NCI-H2081 treated with DMSO at 0.1 percent for 48 hours (cell line): Measurements from ENCODE around the gene CTNNA3.

Source experiments
- DNase-seq: peaks from one replicate; lab custom pipeline; 2025; lab: John Stamatoyannopoulos, UW

CTNNA3 gene

DNA sequence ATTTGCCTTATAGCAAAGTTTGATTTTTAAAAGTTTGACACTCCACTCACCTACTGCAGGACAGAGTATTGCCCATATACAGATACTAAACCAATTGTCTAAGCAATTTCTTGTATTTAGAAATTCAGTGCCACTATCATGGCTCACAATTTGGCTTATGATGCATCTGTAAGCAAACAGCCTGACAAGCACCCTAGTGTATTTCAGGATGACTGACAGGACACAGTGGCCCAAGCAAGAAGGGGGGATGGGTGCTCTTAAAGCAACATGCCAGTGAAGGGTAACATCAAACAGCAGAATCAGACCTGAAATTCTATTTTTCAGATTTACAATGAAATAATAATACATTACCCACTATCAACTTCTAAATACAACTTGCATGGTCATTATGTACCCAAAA lies 30.5 kb downstream of the CTNNA3 start:
- DNase-seq: no peak

DNA sequence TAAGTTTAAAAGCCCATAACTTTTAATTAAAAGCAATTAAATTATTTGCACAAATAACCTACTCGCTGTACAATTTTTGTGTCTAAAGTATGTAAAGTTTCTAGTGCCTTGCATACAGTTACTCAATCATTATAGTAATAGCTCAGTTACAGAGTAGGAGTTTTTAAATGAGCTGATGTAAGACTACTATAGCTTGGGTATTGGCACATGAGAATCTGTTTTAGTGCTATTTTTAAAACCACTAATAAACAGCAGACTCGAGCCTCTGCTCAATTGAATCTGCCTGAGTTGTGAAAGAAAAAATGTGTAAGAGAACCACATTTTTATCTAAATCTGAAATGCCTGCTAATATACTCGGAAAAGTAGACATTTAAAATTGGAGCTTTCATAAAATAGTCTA lies 31.1 kb downstream of the CTNNA3 start:
- no peak for DNase-seq

DNA sequence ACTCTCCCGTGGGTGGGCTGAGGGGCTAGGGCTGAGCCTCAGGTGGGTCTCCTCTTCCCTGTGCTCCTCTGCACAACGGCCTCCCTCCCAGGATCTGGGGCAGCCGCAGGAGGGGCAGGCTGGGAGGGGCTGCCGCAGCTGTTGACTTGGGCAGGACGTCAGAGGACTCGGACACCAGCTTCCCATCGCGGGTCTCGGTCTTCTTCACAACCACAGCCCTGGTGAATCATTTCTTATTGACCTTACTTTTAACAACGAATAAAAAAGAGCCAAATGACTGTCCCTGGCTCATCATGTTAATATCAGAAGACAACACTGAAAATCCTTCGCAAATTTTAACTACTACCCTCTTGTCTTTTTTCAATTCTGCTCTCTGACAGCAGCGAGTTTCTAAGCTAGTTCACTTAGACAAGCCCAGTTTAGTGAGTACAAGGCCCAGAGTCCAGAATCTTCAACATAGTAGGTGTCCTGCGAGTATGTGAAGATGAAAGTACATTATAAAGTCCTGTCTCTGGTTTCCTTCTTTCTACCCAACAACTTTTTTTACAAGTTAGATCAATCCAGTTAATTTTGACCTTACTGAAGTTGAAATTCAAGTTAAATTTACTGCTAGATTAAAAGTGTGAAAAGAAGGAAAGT lies 32.4 kb downstream of the CTNNA3 start:
- no peak for DNase-seq

DNA sequence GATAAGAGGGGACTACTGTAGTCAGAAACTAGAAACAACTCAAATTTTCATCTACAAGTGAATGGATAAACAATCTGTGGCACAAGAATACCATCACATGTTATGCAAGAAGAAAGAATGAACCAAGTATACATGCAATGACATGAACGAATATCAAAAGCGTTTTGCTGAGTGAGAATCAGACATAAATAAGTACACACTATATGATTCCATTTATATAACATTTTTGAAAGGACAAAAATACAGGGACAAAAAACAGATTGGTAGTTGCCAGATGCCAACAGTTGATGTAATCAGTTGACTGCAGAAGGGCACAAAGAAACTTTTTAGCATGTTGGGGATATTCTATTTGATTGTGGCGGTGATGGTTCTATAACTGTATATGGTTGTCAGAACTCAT lies 33.6 kb downstream of the CTNNA3 start:
- no peak for DNase-seq

DNA sequence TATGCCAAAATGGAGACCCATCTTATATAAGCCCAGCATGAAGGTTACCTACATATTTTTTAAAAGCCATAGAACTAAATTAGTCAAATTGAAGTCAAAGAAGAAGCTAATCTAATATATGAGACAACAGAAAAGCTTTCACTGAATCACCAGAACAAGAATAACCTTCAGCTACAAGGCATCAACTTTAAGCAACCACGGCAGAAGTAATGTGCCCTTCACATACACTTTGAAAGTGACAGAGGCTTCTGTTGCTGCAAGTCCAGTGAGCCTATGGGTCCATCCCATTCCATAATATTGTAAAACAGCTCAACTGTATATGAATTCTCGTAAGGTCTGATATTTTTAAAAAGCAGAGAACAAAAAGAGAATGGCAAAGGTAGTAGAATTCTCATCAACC lies 36.5 kb downstream of the CTNNA3 start:
- no peak for DNase-seq

DNA sequence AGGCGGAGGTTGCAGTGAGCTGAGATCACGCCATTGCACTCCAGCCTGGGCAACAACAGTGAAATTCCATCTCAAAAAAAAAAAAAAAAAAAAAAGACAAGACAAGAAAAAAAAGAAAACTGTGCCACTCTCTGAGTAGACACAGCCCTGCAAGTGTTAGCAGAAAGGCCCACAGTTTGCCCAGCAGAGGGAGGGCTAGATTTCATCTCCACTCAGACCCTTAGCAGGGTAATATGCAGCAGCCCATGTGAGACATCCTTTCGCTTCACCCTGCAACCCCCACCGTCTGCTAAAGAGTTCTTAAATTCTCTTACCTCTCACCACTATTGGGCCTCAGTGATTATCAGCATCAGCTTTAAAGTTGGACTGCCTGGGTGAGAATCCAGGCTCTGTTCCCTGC lies 38.2 kb downstream of the CTNNA3 start:
- no peak for DNase-seq

DNA sequence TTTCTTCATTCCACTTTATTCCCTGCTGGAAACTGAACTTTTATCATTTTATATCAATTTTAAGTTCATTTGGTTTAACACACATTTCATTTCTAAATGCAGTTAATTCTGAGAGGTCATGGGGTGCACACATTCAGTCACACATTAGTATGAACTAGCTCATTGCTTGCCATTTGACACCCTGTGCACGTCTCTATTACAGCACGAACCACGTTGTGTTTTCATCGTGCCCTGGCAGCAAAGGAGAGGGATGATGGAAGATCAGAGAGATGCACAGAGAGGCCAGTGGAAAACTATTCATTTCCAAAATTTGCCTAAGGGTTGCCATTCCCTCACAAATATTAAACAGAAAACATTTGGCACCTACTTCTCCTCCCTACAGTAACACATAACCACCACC lies 45.4 kb downstream of the CTNNA3 start:
- no peak for DNase-seq

DNA sequence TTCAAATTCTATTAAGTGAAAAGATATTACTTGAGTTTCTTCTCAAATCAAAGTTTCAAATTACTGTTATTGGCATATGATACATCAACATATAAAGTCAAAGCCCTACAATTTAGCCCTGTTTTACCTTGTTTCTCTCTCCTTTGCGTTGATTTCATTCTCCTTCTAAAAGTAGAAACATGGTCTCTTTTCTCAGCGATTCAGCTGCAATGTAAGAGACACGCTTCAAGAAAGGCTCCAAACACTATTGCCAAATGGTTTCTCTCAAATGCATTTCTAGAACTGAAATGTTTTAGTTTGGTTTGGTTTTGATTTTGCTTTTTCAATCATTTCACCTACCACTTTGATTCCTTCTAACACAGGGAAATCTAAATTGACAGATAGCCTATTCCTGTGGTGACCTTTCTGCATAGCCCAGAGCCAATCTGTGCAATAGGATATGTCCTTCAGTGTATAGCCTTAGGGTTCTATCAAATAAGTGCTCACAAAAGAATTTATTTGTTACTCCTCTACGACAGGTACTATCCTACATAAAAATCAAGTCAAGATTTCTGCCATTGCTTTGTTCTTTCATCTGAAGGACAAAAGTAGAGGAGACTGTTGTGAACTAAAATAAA lies 47.3 kb downstream of the CTNNA3 start:
- no peak for DNase-seq

DNA sequence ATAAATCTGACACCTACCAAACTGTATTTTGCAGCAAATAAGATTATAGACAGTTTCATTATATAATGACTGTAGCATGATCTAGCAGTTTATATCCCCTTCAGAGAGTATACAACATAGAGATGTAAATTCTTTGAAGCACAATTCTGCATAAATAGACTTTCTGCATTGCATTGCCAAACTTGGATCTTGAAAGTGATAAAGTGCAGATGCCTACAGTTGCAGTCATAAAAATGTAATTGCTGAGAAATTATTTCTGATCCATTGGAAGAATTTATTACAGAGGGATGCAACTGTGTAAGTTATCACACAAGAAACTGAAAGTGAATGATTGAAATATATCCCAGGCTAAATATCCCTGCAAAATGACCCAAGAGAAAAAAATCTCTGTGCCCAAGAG lies 65.1 kb downstream of the CTNNA3 start:
- no peak for DNase-seq

DNA sequence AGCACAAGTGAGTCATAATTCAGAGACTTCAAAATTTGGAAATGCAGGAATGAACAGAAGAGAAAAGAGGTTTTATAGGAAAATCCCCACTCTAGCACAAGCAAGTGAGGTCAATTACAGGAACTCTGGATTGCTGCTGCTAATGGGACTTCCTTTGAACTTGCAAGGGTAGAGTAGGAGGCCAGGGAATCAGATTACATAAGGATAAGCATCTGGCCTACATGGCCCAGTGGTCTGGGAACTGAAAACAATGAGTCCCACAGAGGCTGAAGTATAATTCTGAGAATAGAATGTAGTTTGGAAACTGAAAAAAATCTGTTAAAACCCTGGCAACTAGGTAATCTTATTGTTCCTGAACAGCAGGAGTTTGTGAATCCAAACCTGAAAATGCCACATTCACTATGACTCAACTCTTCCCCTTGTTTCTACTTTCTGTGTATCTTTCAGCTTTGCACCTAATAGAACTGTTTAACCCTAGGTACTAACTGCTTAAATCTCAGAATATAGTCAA lies 66.5 kb downstream of the CTNNA3 start:
- no peak for DNase-seq

DNA sequence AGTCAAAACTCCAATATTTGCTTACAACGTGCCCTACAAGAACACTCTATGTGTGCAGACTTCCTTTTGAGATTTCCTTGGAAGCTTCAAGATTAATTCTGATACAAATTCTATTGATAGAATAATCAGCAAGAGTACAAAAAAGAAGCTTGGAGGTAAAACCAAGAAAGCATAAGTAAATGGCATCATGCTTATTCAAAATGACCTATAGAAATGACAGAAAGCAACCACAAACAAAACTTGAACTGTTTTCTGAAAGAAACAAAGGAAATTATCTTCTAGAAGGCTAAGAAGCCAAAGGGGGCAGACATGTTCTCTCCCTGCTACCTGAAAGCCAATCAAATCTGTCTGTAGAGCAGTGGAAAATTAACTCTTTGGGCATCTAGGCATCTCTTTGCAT lies 73.0 kb downstream of the CTNNA3 start:
- DNase-seq: no peak

DNA sequence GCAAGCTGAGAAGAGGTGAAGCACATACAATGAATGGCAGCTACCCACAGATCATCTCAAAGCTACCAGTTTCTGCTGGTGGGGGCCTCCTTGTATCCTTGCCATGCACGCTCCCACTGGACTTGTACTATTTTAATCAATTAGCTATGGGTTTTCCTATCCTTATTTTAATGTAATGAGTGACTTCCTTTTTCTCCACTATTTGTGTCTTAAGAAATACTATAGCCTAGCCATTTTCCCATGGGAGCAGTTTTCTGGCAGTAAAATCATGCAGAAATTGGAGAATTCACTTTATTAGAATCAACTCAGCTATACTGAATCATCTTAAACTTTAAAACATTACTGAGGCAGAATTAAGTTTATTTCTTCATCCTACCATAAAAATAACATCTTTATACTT lies 73.5 kb downstream of the CTNNA3 start:
- DNase-seq: no peak

DNA sequence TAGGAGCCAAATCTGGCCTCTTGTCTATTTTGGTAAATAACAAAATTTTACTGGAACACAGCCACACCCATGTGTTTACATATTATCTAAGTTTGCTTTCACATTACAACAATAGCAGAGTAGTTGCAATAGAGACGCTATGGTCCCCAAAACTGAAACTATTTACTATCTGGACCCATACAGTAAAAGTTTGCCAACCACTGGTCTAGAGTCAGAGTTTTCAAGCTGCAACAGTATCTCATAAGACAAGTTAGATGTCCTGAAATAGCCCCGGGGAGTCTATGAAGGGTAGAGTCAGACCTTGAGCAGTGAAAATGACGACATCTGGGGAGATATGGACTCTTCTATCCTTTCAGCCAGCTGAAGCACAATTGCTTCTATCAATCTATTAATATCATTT lies 74.2 kb downstream of the CTNNA3 start:
- no peak for DNase-seq

DNA sequence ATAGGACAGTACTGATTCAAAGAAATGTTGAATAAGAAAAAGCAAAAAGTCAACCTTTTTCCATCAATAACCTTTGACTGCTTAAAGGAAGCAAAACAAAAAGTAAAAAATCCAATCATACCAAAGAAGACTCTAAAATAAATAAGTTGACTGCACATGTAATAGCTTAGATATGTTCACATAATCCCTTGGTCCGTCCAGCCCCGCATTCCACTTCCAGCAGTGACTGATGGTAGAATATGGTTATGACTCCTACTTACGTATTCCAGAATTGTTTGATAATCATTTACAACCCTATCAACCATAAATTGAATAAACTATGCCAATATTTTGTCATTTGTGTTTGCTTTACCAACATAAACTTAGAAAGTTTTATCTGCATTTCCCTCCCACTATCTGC lies 77.9 kb downstream of the CTNNA3 start:
- DNase-seq: no peak

DNA sequence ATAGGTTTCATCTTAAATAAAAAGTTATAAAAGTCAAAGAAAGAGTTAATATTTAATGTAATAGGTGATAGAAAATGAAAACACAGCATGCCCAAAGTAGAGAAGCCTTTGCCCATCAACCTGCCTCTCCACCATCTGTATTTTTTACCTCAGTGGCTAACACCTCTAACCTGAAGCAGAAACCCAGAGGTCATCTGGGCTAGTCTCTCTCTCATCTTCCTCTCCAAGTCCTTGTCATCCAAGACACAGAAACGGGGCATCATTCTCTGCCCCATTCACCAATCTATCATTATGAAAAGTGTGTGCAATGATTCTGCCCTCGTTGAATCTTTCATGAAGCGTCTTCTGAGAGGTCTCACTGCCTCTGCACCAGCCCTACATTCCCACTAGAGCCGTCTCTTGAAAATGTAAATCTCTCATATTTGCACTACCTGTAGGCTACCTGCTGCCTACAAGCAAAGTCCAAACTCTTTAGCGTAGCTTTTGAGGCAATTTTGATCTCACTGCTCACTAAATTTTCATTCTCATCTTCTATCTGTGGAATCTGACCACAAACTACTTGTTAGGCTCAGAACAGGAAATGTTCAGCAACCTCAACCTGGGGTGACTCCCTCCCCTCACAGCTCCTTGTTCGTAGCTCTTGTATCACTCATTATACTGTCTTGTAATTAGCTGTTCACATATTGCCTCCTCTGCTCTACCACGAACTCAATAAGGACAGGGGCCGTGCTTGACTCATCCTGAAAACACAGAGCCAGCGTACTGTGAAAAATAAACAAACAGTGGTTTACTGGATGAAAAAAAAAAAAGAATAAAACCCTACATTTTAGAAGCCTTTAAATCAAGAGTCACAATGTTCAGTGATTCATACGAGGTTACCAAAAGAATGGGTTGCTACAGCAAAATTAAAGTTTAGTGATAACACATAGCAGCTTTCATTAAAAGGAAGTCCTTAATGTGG lies 83.1 kb downstream of the CTNNA3 start:
- no peak for DNase-seq

DNA sequence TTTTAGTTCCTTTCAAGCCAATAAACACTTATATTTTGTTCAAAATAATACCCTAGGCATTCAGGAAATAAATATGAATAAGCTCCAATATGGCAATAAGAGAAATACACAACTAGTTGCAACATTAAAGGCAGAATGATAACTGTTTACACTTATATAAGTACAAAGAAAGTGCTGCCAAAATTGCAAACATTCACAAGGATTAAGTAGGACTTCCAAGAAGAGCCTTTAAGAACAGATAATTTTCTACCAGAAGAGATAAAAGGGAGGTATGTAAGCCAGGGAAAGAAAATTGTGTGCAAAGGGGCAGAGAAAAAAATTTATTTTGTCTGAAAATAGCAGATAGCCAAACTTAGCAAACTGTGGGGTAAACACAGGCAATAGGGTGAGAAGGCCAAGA lies 83.8 kb downstream of the CTNNA3 start:
- DNase-seq: no peak

DNA sequence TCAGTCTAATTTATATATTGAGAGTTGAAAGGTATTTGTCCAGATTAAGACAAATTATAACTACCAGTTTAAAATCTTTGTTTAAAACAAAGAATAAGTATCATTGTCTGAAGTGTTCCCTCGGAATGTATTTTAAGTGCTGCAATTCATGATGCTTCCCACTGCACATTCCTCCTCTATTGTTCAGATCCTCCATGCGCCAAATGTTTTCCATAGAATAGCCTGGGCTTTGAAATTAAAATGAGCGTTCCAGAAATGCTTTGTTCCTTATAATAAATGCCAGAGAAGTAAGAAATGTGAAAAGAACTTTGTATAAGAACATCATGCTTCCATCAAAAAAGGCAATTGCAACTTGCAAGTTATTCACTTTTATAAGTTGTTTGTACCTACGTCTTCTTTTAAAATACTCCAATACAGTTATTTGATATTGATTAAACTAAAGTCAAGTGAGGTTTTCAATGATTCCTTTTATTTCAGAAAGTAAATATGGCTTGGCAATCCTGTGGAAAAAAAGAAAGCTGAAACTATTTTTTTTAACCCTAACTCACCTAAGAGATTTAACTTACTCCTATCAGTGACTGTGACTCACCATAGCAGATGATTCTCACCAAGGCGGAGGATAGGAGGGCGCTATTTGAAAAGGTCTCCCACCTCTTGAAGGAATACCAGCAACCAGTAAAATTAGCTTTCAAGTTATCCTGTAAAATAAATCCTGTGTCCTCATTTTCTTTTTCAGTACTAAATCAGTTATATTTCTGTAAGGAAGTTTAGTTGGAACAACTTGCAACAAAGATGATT lies 85.8 kb downstream of the CTNNA3 start:
- DNase-seq: no peak

DNA sequence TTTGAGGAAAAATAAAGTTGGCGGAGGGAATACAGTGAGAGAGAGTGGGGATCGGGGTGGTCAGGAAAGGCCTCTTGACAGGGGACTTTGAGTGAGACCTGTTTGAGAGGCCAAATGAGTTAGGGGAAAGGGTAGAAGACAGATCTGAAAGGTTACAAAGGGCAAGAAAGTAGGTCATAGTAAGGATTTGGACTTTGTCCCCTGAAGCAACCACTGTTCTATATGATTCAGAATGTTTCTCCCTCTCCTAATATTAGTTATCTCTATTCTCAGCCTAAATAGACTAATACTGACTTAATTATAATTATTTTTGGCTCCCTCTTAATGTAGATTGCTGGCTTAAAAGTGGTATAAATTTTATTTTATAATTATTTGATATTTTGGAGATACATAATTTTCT lies 88.0 kb downstream of the CTNNA3 start:
- DNase-seq: no peak

DNA sequence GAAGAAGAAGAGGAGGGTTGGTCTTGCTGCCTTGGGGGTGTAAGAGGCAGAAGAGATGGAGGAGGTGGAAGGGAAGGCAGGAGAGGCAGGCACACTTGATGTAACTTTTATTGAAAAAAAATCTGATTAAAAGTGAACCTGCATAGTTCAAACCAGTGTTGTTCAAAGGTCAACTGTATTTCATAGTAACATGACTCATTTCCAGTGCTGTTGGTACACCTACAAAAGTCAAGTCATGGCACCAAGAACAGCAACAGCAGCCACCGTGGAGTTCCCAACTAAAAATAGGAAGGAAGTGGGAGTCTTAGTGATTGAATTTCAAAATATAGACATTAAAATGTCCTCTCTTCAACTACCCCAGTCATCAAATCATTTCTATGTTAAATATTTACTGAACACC lies 88.5 kb downstream of the CTNNA3 start:
- no peak for DNase-seq

DNA sequence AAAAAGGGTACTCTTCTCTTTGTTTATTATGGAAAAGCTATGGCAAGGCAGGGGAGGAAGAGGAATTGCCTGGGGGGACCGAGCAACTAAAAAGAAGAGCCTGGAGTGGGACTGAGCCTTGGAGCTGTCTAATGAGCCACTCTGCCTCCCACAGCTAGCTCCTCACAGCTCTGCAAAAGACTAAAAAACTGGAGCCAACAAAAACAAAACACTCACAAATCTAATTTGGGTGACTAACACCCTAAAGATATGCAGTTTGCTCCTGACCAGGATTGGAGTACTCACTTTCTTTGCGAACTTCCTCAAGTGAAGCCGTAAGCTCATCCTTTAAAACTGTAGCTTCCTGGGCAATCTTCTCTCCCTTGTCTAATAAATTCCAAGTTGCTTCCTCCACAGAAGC lies 89.4 kb downstream of the CTNNA3 start:
- DNase-seq: no peak

DNA sequence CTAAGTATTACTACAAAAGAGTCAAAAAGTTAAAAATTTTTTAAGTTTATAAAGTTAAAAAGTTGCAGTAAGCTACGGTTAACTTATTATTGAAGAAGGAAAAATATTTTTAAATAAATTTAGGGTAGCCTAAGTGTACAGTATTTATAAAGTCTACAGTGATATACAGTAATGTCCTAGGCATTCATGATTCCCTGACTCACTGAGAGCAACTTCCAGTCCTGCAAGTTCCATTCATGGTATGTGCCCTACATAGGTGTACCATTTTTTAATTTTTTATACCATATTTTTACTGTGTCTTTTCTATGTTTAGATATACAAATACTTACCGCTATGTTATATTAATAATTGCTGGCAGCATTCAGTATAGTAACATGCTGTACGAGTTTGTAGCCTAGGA lies 92.3 kb downstream of the CTNNA3 start:
- no peak for DNase-seq

DNA sequence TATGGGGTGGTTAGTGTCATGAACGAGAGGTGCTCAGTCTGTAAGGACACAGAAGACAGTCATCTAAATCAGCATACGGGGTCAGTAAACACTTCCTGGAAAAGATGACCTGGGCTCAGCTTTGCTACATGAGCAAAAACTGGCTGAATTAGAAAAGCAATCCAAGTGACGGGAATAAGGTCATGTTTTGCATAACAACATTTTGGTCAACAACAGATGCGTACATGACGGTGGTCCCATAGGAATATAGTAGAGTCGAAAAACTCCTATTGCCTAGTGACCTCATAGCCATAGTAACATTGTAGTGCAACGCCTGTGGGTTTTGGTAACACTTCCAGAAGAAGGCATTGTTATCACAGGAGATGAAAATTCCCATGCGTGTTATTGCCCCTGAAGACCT lies 92.9 kb downstream of the CTNNA3 start:
- no peak for DNase-seq
